ENCODE measurements around the gene RHBDF2.
A peak's percentile ranks its signal among the peaks of the same experiment; 100 is the strongest.

Gene RHBDF2

GRCh38 chr17:76499267-76499667 is 2.0 kb downstream of the RHBDF2 start:
- peak in 1 of 2 experiments; percentile 22 for DNase-seq

- no peak for DNase-seq
These were observed 2.4 kb downstream of the RHBDF2 start for GRCh38 chr17:76498876-76499251.

- peak; percentile 59 to 91 for DNase-seq
These were observed 3.0 kb downstream of the RHBDF2 start for GRCh38 chr17:76497979-76498875.

- no peak for DNase-seq
These were observed 3.6 kb downstream of the RHBDF2 start for GRCh38 chr17:76497699-76497978.

- no peak for DNase-seq
These were observed 4.8 kb downstream of the RHBDF2 start for GRCh38 chr17:76496464-76496863.

- peak; percentile 16 to 36 for DNase-seq
These were observed 5.4 kb downstream of the RHBDF2 start for GRCh38 chr17:76495663-76496400.

- no peak for DNase-seq
These were observed 7.6 kb downstream of the RHBDF2 start for GRCh38 chr17:76493505-76494167.

- no peak for DNase-seq
These were observed 8.2 kb downstream of the RHBDF2 start for GRCh38 chr17:76492989-76493501.

GRCh38 chr17:76492123-76492988 is 8.9 kb downstream of the RHBDF2 start:
- DNase-seq = no peak

- DNase-seq = no peak
These were observed 9.7 kb downstream of the RHBDF2 start for GRCh38 chr17:76491271-76492122.

GRCh38 chr17:76490112-76490710 is 11.0 kb downstream of the RHBDF2 start:
- DNase-seq = no peak

GRCh38 chr17:76487451-76488192 is 13.6 kb downstream of the RHBDF2 start:
- no peak for DNase-seq

GRCh38 chr17:76485569-76485968 is 15.7 kb downstream of the RHBDF2 start:
- no peak for DNase-seq

GRCh38 chr17:76484228-76484725 is 16.9 kb downstream of the RHBDF2 start:
- no peak for DNase-seq

- DNase-seq = no peak
These were observed 20.1 kb downstream of the RHBDF2 start for GRCh38 chr17:76481071-76481655.

GRCh38 chr17:76480632-76481031 is 20.6 kb downstream of the RHBDF2 start:
- DNase-seq = no peak

GRCh38 chr17:76479515-76480060 is 21.6 kb downstream of the RHBDF2 start:
- no peak for DNase-seq

- DNase-seq = no peak
These were observed 22.3 kb downstream of the RHBDF2 start for GRCh38 chr17:76478730-76479514.

GRCh38 chr17:76478097-76478496 is 23.1 kb downstream of the RHBDF2 start:
- no peak for DNase-seq
